Activated T-helper 1 cell treated with anti-CD3 and anti-CD28 coated beads, Interleukin-2, amount 50 U/mL, for 16 hours (primary cell): ENCODE measurements around the gene COPB1.
"Not testable (repeated sequence)": the region's sequence is repeated elsewhere in the genome, so short reads cannot be mapped to it uniquely, and the experiment has no call there.

Experiments used
- DNase-seq, 2 donors: peaks; one replicate each; pipeline ENCODE4 v3.0.0-alpha.2; 2020; ENCODE audit warnings: low read depth in 1 of 2, low spot score in 1 of 2

COPB1 gene, protein sequence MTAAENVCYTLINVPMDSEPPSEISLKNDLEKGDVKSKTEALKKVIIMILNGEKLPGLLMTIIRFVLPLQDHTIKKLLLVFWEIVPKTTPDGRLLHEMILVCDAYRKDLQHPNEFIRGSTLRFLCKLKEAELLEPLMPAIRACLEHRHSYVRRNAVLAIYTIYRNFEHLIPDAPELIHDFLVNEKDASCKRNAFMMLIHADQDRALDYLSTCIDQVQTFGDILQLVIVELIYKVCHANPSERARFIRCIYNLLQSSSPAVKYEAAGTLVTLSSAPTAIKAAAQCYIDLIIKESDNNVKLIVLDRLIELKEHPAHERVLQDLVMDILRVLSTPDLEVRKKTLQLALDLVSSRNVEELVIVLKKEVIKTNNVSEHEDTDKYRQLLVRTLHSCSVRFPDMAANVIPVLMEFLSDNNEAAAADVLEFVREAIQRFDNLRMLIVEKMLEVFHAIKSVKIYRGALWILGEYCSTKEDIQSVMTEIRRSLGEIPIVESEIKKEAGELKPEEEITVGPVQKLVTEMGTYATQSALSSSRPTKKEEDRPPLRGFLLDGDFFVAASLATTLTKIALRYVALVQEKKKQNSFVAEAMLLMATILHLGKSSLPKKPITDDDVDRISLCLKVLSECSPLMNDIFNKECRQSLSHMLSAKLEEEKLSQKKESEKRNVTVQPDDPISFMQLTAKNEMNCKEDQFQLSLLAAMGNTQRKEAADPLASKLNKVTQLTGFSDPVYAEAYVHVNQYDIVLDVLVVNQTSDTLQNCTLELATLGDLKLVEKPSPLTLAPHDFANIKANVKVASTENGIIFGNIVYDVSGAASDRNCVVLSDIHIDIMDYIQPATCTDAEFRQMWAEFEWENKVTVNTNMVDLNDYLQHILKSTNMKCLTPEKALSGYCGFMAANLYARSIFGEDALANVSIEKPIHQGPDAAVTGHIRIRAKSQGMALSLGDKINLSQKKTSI

DNA sequence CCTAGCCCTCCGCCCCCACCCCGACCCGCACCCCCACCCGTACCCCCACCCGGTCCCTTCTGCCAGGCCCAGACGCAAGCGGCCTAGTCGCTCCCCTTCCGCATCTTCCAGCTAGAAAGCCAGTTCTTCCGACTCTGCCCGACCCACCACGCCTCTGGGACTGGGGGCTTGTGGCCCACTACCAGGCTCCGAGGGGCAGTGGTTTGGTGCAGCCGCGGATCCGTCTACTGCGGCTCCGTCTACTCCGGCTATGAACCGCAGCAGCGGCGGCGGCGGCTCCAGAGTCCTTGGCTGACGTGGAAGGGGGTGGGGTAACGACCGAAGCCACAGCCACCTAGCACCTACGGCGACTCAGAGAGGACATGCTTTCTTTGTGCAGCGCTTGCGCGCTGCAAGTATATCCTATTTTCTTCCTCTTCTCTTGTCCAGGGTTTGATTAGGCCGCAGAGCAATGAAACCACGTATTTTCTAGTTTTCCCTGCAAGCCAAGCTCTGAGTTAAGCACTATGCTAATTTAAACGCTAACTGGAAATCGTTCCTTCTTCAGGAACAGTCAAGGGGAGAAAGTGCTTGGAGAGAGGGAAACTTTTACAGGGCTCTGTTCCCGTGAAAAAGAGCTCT is at the start of gene COPB1:
TSS of gene COPB1 (minus strand) at position 252 of the 621 bp plus-strand sequence. CDS start 883 bp downstream, outside the sequence.
- DNase-seq: peak; percentile 82 to 83

DNA sequence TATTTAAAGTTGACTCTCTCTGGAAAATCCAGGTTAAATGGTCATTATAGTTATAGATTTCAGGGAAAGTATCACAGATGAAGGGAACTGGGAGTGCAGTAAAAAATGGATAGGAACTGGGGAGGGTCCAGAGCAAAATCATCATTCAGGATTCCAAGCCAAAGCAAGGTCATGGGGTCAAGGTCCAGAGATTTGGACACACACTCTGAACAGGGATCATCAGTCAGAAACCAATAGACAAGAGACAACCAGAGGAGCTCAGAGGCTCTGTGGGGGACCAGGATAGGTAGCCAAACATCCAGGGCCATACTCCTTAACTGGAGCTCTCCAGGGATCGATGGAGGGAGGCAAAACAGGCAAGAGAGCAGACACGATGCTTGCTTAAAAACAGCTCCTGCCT is 47.8 kb upstream of the COPB1 start:
- no peak for DNase-seq

DNA sequence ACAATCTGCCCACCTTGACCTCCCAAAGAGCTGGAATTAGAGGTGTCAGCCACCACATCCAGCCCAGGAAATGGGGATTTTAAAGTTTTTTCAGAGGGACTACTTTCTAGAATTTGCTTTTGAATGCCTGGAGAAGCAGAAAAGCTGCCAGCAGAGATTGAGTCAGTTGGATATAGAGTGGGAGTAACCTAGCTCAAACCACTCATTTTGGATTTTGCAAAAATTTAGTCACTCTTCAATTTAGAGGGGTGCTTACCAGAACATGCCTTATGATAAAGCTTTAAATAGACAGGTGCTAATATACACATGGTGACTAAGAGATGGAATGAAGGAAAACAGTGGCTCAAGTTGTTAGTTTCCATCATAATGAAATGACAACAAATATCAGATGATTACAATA is 47.1 kb upstream of the COPB1 start:
- DNase-seq: no peak

DNA sequence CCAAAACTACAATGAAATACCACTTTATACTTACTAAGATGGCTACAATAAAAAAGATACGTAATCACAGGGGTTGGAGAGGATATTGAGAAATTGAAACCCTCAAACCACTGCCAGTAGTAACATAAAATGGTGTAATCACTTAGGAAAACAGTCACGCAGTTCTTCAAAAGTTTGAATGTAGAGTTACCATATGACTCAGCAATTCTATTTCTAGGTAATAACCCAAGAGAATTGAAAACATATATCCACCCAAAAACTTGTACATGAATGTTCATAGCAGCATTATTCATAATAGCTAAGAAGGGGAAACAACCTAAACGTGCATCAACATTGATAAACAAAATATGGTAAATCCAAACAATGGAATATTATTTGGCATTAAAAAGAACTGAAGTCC is 45.0 kb upstream of the COPB1 start:
- DNase-seq: no peak

DNA sequence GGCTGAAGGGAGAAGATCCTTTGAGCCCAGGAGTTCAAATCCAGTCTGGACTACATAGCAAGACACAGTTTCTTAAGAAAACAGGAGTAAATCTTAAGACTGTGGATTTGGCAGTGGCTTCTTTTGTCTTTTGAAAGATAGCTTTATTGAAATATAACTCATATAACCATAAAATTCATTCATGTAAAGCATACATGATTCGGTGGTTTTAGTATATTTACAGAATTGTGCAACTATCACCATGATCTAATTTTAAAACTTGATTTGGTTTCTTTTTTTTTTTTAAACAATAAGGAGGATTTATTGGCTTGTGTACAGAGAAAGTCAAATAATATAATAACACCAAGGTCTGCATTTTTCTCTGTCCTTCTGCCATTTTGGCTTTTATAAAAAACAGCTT is 43.6 kb upstream of the COPB1 start:
- DNase-seq: no peak

DNA sequence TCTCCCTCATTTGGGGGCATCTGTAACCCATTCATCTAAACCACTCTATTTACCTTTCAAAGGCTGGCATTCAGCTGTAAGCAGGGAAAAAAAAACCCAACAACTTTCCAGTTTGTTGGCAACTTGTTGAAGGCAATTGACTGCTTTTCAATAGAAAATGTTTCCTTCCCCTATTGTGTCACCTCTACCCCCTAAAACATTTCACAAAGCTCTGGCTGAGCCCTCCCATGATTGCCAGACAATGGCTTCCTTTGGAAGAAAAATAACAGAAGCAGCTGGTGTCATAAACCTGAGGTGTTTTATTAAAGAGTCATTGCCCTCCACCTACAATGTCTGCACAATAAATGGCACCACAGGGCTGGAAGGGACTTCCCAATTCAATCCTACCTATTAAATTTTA is 42.7 kb upstream of the COPB1 start:
- DNase-seq: no peak

DNA sequence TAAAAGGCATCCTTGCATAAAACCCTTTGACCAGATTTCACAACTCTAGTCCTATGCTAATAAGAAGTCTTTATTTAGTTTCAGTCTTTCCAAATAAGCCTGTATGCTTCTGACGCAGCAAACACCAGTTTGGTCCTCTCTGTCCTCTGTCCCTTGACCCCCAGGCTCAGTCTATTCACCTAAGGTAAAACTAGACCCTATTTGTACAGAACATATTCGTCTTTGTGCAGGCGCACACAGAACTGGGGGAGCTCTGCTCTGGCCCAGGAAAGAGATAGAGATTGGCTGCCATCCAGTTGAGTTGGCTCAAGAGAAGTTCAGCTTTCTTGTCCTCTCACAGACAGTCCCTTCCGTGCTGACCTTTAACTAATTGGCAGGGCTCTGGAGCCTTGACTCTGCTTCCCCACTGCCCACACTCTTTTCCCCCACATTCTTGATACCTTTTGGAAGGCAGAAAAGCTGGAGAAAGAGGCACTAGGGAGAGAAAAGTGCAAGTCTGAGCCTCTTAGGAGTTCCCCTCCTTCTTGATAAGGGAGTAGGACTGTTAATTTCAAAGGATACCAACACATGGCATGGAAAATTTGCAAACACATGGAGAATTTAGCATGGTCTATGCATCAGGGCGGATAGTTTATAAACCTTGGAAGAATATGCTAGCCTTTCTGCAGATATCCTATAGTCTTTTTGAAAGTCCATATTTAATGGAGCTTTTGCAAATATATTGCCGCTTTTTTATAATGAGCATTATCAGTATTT is 41.8 kb upstream of the COPB1 start:
- DNase-seq: no peak

DNA sequence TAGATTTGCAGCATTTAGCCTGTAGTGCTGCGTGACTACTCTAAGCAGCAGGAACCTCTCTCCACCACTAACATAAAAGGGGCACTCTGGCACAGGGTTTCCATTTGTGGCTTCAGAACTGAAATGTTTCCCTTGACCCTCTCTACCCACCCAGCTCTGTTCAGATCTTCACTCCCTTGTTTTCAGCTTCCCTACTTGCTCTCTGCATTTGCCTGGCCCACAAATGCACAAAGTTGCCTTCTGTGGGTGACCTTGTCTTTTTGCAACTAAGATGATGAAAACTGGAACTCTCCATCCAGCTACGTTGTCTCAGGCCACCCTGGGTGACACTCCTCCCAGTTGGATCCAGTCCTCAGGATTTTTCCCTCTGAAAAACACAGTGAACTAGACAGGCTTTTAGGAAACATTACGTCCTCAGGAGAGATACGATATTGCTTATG is 40.4 kb upstream of the COPB1 start:
- no peak for DNase-seq

DNA sequence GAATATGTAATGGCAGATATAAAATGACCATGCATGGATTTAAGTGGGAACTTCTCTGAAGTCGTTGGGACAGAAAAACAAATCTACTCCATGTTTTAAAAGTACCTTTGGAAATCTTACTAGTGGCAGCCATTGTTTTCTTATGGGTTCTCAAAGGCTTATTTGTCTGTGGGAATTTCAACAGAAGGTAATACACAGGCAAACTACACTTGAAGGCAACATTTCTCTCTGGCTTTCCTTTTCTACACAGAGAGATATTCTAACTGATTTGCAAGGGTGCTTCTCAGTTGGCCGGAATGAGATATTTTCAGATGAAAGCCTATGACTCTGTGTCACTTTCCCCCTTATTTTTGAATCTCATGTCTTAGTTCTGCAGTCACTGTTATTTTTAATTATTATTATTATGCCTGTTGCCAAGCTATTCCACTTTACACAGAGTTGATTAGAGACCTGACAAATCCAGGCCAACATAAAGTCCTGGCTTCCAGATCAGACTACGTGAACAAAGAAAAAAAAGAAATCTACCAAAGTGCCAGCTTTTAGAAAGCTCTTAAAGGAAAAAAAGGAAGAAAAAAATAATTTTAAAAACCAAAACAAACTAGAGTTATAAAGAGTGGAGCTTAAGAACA is 39.4 kb upstream of the COPB1 start:
- no peak for DNase-seq

DNA sequence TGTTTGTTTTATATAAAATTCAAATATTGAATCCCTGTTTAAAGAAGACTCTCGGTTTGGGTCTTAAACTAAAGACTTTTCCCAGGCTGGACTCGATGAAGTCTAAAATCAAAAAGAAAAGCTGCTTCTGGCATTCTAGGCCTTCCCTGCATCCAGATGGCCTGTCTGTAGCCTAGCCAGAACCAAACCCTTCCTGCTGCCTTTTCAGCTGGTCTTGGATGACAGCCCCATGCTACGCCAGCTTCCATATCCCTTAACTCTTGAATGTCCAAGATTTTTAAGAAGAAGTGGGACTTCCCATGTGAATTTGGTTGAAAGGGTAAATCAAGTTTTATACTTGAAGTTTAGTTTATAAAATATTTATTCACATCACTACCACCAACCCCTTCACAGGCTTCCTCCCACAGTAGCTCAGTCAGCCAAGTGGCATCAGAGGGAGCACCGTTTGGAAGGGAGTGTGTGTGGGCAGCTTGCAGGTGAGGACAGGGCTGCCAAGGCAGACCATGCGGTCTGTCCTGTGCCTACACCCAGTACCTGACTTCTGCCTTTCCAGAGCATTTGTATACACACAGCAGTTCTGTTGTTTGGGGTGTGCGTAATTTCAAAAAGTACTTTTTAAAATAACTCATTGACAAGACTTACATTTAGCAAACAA is 38.8 kb upstream of the COPB1 start:
- no peak for DNase-seq

DNA sequence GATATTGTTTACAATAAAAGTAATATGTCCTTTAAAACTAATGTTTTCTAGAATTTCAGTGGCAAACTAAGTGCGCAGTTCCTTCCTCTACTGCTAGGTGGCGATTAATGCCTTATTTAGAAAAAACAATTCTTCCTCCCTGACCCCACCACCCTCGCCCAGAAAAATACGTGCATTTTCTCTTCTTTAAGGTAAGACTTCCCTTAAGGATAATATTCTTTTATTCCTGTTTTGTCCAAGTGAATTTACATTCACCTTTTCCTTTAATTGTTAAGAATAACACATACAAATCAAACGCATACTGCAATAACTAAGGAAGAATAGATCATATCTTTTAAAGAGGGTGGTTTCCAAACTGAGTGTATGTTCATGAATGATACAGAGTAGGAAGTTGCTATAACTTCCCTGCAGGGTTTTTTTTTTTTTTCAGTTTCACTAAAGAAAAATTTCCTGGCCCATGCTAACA is 37.6 kb upstream of the COPB1 start:
- DNase-seq: no peak

DNA sequence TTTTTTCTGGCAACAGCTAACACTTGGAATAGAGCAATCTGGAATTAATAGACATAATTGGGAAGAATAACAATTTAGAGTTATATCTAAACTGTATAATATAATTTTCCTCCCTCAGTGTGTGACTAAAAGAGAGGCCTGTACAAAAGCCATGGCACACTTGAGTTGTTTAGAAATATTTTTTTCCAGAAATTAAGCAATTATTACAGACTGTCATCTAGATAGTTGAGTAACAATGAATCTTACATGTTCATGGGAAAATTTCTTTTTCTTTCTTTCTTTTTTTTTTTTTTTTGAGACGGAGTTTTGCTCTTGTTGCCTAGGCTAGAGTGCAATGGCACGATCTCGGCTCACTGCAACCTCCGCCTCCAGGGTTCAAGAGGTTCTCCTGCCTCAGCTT is 35.6 kb upstream of the COPB1 start:
- DNase-seq: not testable (repeated sequence)

DNA sequence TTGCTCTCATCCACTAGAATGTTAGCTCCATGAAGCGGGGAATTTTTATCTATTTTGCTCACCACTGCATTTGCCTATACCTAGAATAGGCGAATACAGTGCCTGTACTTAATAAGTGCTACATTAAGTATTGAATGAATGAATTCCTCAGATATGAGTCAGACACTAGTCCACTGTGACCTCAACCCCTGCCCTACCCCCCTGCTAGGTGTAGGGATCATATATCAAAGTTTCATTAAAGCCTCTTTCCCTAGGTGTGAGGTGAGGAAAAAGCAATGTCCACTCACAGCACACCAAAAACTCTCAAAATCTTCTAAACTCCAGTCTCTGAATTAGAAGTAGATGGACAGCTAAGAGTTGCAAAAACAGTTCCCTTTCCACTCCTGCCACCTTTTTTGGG is 30.3 kb upstream of the COPB1 start:
- no peak for DNase-seq

DNA sequence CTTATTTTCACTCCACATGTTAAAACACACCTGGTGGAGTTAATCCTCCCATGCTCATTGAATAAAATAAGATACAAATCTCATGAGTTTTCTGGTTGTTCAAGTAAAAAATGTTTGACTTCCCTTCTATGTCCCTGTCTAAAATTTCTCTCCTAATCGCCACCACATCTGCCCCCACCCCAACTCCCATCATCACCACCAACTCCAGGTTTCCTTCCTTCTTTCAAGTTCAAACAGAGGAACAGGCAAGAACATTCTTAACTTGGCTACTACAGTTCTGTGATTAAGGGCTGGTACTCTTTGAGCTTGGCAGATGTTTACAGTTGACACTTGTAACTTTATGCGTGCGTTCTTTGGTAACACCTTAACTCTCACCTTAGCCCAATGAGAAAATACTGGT is 29.7 kb upstream of the COPB1 start:
- no peak for DNase-seq

DNA sequence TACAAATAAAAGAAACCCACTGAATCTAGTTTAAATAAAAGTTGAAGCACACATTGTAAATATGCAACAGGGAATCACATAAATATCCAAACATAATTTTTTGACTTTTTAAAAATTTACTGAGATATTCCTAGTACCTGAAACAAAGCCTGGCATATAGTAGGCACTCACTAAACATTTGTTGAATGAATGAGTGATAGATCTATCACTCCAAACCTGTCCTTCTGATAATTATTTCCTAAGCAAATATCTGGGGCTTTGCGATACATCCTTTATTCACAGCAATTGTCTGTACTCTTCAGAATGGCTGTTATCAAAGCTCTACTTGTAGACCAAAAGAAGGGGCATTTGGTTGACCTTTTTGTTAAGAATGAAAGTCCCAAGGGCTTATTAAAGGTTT is 23.2 kb upstream of the COPB1 start:
- no peak for DNase-seq

DNA sequence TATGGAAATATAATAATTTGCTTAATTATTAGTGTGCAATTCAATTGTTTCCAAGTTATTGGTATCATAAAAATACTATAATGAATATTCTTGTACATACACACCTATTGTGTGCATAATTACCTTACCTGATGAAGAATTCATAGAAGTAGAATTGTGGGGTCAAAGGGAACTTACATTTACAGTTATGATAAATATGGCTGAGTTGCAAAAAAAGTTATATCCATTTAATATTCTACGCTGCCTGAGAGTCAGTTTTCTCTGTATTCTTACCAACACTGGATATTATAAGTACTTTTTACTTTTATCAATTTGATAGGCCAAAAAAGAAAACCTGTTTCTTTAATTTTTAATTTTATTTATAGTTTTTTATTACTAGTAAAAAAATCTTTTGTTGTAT is 22.6 kb upstream of the COPB1 start:
- no peak for DNase-seq

DNA sequence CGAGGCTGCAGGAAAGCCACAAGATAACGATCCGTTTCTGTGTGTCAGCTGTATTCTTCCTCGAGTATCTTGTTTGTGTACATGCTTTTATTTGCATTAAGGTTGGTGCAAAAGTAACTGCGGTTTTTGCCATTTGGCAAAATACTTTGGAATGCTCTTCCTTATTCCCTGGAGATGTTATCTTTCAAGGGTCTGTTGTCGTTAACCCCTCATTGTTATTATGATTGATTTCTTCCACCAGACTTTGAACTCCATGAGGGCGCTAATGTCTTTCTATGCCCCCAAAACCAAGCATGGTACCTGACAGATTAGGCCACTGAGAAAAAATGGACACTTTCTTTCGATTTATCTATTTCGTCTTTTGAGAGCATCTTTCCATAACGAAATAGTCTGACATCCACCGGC is 21.1 kb upstream of the COPB1 start:
- DNase-seq: no peak

DNA sequence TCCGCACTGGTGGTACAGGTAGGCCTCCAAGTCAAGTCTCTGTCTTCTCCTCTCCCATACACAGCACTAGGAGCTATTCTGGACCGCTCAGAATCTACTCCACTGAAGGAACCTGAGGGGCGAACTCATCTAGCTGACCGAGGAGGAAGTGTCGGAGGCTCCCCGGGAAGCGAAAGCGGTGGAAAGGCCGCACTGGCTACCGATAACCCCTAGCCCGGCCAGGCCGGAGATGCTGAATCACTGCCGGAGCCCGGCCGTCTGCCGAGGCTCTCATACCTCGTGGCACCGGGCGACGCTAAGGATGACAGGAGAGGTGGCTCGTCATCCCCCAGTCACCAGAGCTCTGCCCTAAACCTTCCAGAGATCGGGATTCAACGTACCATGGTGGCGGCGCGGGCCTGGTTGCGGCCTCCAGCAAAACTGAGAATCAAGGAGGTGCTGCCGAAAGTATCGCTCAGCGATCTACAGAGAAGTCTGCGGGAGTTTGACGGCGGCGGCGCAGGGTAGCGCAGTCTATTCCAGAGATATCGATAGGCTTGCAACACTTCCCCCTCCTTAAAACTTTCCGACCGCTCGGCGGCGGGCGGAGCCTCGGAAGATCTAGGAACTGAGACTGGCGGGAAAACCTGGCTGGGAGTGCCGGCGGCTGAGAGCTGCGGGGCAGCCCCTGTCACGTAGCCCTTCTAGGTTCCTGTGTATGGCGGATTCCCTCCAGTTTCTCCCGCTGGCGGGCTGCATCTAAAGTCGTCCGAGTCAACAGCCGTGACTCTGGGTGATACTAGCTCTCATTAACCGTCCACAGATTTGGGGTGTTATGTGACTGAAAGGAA is 20.5 kb upstream of the COPB1 start, which contains the start of gene PSMA1:
TSS of gene PSMA1 (minus strand) at position 470 of the 830 bp plus-strand sequence. CDS start at position 383, 87 bp downstream.
- peak; percentile 81 to 84 for DNase-seq

DNA sequence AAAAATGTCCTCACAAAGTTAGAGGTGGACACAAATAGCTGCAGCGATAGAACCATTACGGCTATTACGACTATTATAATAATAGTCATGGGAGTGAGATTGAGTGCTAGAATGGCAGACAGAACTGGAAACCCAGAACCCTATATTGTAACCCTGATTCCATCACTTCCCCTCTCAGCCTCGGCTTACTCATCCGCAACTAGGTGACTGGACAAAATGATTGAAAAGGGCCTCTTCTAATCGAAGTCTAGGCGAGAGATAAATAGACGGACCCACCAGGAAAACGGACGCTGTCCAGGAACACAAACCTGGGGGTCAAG is 19.9 kb upstream of the COPB1 start:
- DNase-seq: no peak
